Posterior cingulate gyrus (tissue), 11 donors: ENCODE data around the gene CARD11.

Source experiments
- DNase-seq, 10 donors: peaks; one replicate each; pipeline versions ENCODE4 v3.0.0 to v3.0.0-alpha.2; 2020 to 2021; ENCODE audit warnings: mixed read lengths in 3 of 10
- intact Hi-C: fragments of 100-400 bp; cut with DNase I; formaldehyde crosslinking; loops from one replicate; pipeline ENCODE4 v1.15.1; 2023

The CARD11 gene

GRCh38 chr7:2948749-2949148, 94.9 kb downstream of the CARD11 start:
- no peak for DNase-seq
- intact Hi-C loops: no loop called here

- DNase-seq: peak in 3 of 10 donors; percentile 7 to 40 (median 7)
- intact Hi-C loops: no loop called here
These were observed 96.4 kb downstream of the CARD11 start for GRCh38 chr7:2947058-2947780.

GRCh38 chr7:2945171-2945570, 98.5 kb downstream of the CARD11 start:
- DNase-seq: peak in 1 of 10 donors; percentile 33
- intact Hi-C loops: no loop called here

GRCh38 chr7:2944739-2945138, 98.9 kb downstream of the CARD11 start:
- DNase-seq: peak in 4 of 10 donors; percentile 3 to 22 (median 7)

GRCh38 chr7:2943851-2944601, 99.6 kb downstream of the CARD11 start:
- intact Hi-C loops: no loop called here
- DNase-seq: peak in 5 of 10 donors; percentile 3 to 80 (median 50)

More at GRCh38 chr7:2944739-2945138, 98.9 kb downstream of the CARD11 start:
- intact Hi-C loops: no loop called here

- peak in 3 of 10 donors; percentile 2 to 42 (median 38) for DNase-seq
These were observed 102.3 kb downstream of the CARD11 start for GRCh38 chr7:2941216-2941859.

GRCh38 chr7:2940466-2940865, 103.2 kb downstream of the CARD11 start:
- intact Hi-C loops: no loop called here
- DNase-seq: no peak

More at GRCh38 chr7:2941216-2941859, 102.3 kb downstream of the CARD11 start:
- intact Hi-C loops: no loop called here

GRCh38 chr7:2939193-2939885, 104.3 kb downstream of the CARD11 start:
- peak in 3 of 10 donors; percentile 7 to 61 (median 40) for DNase-seq

GRCh38 chr7:2938514-2939192, 105.0 kb downstream of the CARD11 start:
- intact Hi-C loops: no loop called here
- peak in 3 of 10 donors; percentile 52 to 76 (median 70) for DNase-seq

More at GRCh38 chr7:2939193-2939885, 104.3 kb downstream of the CARD11 start:
- intact Hi-C loops: no loop called here

- DNase-seq: peak in 2 of 10 donors; percentile 27 to 55
- intact Hi-C loops: no loop called here
These were observed 105.8 kb downstream of the CARD11 start for GRCh38 chr7:2937701-2938513.

GRCh38 chr7:2936891-2937580, 106.6 kb downstream of the CARD11 start:
- intact Hi-C loops: no loop called here
- DNase-seq: peak in 3 of 10 donors; percentile 57 to 79 (median 66)

GRCh38 chr7:2936301-2936700, 107.4 kb downstream of the CARD11 start:
- DNase-seq: peak in 1 of 10 donors; percentile 20
- intact Hi-C loops: no loop called here

- peak in 4 of 10 donors; percentile 17 to 70 (median 68) for DNase-seq
These were observed 108.5 kb downstream of the CARD11 start for GRCh38 chr7:2934984-2935740.

GRCh38 chr7:2934211-2934731, 109.4 kb downstream of the CARD11 start:
- peak in 4 of 10 donors; percentile 15 to 81 (median 56) for DNase-seq

More at GRCh38 chr7:2934984-2935740, 108.5 kb downstream of the CARD11 start:
- intact Hi-C loops: no loop called here

GRCh38 chr7:2932402-2933251, 111.0 kb downstream of the CARD11 start:
- DNase-seq: peak in 4 of 10 donors; percentile 3 to 77 (median 54)
- intact Hi-C loops: no loop called here

More at GRCh38 chr7:2934211-2934731, 109.4 kb downstream of the CARD11 start:
- intact Hi-C loops: no loop called here

GRCh38 chr7:2931034-2931415, 112.6 kb downstream of the CARD11 start:
- intact Hi-C loops: no loop called here
- DNase-seq: peak in 3 of 10 donors; percentile 8 to 67 (median 56)
